Measurements from ENCODE around the gene STARD7.

DNA sequence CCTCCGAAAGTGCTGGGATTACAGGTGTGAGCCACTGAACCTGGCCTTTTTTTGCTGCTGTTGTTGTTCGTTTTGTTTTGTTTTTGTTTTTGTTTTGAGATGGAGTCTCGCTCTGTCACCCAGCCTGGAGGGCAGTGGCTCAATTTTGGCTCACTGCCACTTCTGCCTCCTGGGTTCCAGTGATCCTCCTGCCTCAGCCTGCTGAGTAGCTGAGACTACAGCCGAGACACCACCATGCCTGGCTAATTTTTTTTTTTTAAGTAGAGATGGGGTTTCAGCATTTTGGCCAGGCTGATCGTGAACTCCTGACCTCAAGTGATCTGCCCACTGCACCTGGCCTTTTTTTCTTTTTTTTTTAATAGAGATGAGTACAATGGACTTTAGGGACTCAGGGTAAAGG is 35.2 kb upstream of the STARD7 start:
- TF ChIP-seq EZH2 (IDR thresholded peaks at IDR 0.05; ENCODE audit: insufficient read depth, low read length) (no peak), CTCF (IDR thresholded peaks at IDR 0.05; ENCODE audit: insufficient read depth, low read depth, low read length) (no peak)

Measured in astrocyte (in vitro differentiated cells and primary cell).